SK-N-SH treated with all-trans-retinoic acid at 6 μM for 48 hours (cell line): ENCODE measurements around the gene ATRNL1.

Experiments used
- ARNTL ChIP-seq: fragments of 450-650 bp; formaldehyde crosslinking; IDR thresholded peaks from 2 replicates; pipeline ENCODE4 v1.5.0; 2020; ENCODE audit warnings: low read depth, mild to moderate bottlenecking, moderate library complexity, borderline replicate concordance
- CREB5 ChIP-seq: fragments of 250-450 bp; sonication (Bioruptor Pico); IDR thresholded peaks from 2 replicates; pipeline ENCODE4 v1.5.1; 2020; ENCODE audit warnings: low read depth, mild to moderate bottlenecking, moderate library complexity
- CSRNP3 ChIP-seq: fragments of 250-450 bp; sonication (Bioruptor Pico); IDR thresholded peaks from 2 replicates; pipeline ENCODE4 v1.5.1; 2021; ENCODE audit warnings: mild to moderate bottlenecking, moderate library complexity
- PATZ1 ChIP-seq: fragments of 250-450 bp; sonication (Bioruptor Pico); IDR thresholded peaks from 2 replicates; pipeline ENCODE4 v1.8.0; 2020; ENCODE audit warnings: mild to moderate bottlenecking, moderate library complexity, borderline replicate concordance
- TCF4 ChIP-seq: fragments of 250-450 bp; sonication (Bioruptor Pico); IDR thresholded peaks from 2 replicates; pipeline ENCODE4 v1.8.0; 2021; ENCODE audit warnings: mild to moderate bottlenecking, moderate library complexity, borderline replicate concordance
- ZFP3 ChIP-seq: fragments of 250-450 bp; sonication (Bioruptor Pico); IDR thresholded peaks from 2 replicates; pipeline ENCODE4 v1.5.0; 2020; ENCODE audit warnings: mild to moderate bottlenecking, moderate library complexity

GRCh38 chr10:115657161-115657860, 564.1 kb downstream of the ATRNL1 start:
- TF ChIP-seq CREB5 (no peak), TCF4 (CRISPR knock-in tag) (no peak), ZFP3 (CRISPR knock-in tag) (no peak), PATZ1 (no peak), ARNTL (no peak), CSRNP3 (CRISPR knock-in tag) (no peak)
